GM12891 (cell line): ENCODE data around the gene CTSL.

ENCODE experiments used
- POLR2A ChIP-seq: IDR thresholded peaks from 2 replicates; pipeline ENCODE4 v1.6.1; 2011; ENCODE audit warnings: low read depth, low read length, control low read depth
- POLR2AphosphoS5 ChIP-seq: IDR thresholded peaks from 2 replicates; pipeline ENCODE4 v1.6.1; 2011; ENCODE audit warnings: low read depth, low read length, control low read depth
- TAF1 ChIP-seq: IDR thresholded peaks from 2 replicates; pipeline ENCODE4 v1.6.1; 2011; ENCODE audit warnings: low read depth, low read length, control low read depth

- TF ChIP-seq POLR2A (no peak), TAF1 (no peak), POLR2AphosphoS5 (no peak)
Observed at GRCh38 chr9:87734106-87734505, 8.2 kb downstream of the CTSL start.
